ENCODE results near the gene RELN.

The RELN gene

DNA sequence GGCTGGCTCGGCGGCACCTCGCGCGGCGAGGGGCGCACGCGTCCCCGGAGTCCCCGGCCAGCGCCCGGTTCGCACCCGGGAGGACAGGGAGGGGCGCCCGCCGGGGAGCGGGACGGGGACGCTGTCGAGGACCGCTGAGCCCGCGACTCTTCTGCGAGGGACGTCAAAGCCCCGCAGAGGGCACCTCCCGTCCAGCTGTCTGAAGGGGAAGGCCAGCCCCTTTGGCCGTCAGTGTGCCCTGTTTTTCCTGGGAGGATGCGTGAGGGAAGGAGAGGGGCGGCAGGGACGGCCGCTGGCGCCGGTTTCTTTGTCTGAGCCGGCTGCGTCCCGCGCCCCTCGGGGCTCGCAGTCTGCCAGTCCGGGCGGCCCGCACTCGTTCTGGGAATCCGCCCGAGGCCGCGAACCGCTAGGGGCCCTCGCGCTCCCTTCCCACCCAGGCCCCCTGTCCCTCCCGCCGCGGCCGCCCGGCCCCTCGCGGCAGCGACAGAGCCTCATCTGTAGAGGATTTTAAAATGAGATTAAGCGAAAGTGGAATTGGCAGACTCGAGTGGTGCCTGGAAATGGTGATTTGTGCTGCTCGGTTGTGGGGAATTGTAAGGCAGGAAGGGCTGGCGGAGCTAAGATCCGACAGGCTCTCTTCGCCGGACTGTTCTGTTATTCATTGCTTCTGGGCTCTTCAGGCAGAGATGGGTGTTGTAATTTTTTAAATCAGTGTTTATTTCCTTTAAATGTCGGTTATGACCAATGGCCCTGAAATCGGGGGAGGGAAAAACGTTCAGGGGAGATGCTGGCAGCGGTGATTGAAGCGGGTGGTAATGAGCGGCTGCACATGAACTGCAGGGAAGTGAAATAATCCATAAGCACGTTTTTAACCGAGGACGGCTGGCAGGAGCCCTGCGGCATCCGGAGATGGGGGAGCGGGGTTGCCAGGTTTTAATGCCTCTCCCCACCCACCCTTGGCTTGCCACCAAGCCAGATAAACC lies 618 bp upstream of the RELN start:
- DNase-seq (ENCODE audit: low read depth), result no peak

DNA sequence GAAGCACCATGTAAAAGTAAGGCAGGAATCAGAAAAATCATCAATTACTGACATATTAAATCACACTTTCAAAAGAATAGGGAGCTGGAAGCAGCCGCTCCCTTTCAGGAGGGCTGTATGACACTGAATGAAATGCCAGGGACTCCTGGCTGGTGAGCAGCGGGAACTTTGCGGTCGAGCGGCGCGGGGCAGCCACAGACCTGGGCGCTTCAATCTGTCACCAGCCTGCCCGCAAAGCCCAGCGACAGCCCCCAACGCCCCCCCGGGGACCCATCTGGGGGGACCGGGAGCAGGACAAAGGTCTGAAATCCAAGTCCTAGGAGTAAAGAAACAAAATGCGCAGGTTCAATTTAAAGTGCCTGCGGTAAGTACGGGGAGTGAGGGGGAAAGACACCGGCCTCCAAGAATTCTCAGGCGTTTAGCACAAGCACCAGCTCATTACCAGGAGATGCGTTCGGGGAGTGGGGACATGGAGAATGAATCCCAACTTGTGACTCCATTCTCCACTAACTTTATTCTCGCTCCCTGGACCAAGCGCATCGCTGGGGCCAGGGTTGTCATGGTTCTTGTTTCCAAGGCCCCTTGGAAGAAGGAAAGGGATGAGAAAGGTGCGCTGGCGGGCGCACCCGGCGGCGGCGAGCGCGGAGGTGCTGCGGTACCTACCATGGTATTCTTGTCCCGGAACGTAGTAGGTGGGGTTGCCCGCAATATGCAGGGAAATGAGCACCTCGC lies 824 bp downstream of the RELN start:
- no peak for DNase-seq (ENCODE audit: low read depth)

DNA sequence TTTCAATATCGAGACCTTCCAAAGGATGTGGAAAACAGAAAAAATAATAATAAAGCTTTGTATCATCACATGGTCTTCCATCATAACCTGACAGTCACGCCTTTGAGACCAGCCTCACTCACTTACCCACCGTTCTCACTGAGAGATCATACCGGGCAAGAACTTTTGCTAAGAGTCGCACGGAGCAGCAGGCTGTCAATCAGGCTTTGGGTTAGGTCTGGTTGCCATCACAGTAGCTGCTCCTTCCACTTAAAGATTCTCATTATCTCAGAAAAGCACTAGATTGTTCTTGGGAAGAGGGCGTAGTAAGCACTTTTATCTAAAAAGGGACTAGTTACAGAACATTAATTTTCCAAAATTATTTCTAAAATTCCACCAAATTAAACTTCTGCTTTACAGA lies 2.0 kb downstream of the RELN start:
- DNase-seq (ENCODE audit: low read depth), result no peak

DNA sequence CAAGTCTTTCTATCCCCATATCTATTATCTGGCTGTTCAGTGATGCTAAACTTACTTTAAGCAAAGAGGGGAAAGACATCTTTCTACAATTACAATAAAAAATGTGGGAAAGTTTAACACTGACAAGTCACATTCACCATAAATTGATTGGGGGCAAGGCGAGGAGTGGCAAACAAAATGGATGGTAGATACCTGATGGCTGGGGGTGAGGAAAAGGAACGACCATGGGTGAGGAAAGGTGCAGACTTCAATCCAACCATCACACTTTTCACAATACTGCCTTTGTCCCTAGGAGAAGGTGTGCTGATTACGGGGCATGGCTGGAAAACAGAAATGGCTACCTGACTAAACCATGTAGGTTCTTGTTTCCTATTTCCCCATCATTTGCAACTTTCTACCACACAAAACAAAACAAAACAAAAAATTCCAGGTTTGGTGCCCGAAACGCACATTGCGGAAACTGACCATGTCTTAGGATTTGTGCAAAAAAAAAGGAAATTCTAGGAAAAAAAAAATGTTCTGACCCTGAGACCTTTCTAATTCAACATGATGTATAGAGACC lies 3.8 kb downstream of the RELN start:
- no peak for DNase-seq (ENCODE audit: low read depth)

DNA sequence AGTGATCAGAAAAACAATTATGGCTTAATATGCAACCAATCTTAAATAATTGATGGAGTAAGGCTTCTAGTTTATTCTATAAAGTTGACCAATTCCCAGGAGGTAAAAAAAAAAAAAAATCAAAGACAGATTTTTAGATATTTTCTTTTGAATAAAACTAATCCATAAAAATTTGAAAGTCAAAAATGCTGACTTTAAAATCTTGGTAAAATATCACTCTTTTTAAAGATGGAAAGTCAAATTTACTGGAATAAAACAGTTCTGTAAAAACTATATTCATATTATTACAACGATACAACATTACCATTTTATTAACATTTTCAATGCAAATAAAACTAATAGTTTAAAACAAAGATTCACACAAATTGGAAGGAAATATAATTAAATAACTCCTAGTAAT lies 5.4 kb downstream of the RELN start:
- DNase-seq (ENCODE audit: low read depth), result no peak

DNA sequence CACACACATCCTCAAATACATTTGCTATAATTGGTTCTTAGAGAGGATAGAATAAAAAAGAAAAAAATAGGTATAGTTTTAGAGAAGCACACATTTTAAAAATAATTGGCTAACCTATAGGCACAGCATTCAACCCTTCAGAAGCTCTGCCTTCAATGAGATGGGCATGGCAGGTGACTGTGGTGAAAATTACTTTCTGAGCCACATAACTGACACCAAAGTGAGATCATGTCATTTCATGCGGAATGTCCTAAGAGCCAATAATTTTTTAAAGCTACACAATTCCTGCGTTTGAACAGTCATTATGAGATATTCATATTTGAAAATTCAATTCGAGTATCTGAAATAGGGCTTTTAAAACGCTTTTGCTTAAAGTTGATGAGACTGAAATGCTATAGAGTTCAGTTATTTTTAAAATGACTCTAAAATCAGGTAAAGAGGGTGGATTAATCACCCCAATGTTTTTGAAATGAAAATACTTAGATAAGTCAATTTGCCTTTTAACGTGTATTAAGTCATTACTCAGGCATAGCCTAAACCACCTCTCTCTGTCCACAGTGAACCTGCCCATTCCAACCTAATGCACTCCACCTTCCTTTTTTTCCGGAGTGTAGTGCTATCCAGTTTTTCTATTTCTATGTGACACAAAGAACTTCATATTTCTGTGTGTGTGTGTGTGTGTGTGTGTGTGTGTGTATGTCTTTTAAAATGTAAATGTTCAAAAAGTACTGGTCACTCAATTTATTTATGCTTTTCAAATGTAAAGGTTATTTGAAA lies 6.1 kb downstream of the RELN start:
- DNase-seq (ENCODE audit: low read depth), result no peak

DNA sequence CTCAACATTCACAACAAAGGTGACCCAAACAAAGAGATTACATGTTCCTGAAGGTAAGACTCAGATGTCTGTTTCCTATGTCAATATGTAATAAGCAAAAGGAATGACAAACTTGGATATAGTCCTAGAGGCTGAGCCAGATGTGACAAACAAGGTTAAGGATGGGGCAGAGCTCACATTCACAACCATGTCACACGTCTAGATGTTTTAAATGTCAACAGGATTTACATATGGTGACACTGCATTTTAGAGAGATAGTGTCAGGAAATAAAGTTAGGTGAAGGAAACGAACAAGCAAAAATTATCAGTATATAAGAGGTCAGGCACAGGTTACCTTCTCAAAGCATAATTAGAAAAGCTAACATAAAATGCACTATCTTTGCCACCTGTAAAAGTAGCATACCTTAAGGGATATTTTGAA lies 8.4 kb downstream of the RELN start:
- no peak for DNase-seq (ENCODE audit: low read depth)

DNA sequence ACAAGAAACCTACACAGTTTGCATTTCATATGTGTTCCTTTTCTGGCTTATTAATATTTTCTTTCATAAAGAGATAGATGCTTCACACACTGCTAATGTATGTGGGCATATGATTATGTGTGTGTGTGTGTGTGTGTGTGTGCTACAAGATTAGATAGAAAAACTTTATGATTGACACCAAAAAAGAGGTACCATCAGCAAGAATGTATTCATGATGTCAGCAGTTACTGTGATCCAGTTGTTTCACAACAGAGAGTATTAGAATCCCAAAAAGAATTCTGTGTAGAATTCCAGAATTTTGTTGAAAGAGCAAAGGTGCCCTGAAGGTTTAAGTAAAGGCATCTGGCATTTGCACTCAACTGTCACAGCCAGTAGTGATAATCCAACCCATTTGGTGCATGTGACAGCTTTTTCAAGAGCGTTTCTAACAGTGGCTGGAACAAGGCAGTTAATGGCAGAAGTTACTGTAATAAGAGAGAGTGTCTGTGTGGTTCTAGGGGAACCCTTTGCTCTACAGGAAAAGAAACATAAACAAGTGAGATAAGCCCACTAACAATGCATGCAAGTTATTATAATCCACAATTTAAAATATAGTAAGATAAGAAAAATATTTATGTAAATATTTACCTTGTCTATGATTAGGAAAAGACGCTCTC lies 16.6 kb downstream of the RELN start:
- no peak for DNase-seq (ENCODE audit: low read depth)

DNA sequence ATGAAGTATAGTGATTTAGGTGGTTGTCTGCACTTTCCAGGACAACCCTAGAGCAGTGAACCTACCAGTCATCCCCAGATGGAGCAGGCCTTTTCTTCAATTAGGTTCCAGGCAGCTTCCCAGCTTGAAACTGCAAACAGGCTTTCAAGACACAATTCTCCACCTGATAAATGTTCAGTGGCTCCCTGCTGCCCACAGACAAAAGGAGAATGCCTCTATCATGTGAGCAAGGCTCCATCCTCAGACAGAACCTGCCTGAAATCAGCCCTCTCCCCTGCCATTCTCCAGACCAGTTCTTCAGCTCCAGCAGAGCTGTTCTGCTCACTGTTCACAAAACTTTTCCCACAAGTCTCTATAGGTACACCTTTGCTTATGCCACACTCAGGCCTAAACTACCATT lies 22.1 kb downstream of the RELN start:
- no peak for DNase-seq (ENCODE audit: low read depth)

DNA sequence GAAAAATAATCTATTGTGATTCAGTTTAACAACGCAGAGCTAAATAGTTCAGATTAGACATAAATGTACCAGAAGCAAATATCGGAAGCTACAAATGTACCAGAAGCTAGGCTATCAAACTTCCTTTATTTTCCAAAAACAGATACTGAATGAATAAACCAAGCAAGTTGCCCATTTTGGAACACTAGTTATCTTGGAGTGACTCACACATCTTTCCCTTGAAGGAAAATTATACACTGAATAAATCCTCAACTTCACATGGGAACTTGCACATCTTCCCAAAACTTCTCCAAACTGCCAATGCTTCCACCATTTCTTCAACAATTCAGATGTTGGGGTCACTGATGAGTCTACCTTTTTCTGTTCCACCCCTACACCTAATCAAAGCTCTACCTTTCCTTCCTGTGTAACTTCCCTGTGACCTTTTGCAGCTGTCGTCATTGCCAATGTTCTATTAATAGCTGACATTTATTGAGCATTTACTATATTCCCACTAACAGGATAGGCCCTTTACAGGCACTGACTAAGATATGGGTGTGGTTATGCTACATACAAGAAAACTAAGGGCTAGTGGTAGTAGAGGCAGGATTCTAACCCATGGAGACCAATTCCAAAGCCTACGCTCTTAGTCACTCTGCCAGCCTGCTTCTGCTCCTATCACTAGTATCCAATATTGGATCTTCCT lies 22.7 kb downstream of the RELN start:
- no peak for DNase-seq (ENCODE audit: low read depth)

DNA sequence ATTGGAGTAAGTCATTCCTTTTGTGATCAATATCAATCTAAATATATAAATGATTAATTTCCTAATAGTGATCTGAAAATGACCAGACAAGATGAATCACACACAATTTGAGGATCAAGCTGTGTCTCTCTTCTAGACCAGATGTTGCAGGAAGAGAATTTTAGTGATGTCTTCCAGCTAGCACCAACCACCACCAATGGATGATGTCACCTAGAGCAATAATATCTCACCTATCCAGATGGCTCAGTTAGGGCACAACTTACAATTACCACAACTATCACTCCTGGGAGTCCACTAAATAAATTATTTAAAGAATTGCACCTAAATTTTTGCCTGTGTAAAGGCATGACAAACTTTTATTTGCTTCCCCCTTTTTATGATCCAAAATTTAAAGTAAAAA lies 25.2 kb downstream of the RELN start:
- DNase-seq (ENCODE audit: low read depth), result no peak

DNA sequence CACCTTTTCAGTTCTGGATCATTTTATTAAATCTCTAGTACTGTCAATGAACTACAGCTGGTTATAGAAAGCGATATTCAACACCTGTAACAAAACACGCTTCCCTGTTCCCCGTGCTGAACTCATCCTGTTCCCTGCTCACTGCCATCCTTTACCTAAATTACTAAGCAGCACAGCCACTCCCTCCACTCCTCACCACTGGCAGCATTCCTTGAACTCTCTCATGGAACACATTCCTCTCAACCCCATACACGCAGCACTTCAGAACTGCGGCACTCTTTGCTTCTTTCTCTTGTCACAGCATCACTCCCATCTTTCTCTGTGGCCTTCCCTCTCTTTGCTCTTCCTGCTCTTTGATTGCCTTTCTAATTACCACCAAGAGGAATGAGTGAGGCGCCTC lies 27.4 kb downstream of the RELN start:
- DNase-seq (ENCODE audit: low read depth), result no peak

DNA sequence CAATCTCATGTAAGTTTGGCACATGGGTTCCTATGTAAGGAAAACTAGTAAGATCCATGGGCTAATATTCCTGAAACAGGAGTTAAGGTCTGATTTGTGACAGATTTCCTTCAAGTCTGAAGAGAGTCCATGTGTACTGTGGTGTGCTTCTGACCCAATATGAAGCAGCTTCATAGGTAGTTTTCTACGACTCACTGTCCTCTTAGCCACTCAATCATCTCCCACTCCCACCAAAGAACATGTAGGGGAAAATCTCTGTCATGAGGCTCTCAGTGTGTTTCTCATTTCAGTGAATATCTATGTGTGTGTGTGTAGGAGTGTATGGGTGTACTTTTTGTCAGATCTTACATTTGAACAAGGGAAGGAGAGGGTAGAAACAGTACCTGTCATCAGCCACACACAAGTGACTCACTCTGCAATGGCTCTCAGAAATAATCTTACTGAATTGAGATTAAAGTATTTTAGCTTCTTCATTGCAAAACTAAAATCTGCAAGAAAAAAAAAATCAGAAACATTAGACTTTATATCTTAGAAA lies 31.1 kb downstream of the RELN start:
- DNase-seq (ENCODE audit: low read depth), result no peak

DNA sequence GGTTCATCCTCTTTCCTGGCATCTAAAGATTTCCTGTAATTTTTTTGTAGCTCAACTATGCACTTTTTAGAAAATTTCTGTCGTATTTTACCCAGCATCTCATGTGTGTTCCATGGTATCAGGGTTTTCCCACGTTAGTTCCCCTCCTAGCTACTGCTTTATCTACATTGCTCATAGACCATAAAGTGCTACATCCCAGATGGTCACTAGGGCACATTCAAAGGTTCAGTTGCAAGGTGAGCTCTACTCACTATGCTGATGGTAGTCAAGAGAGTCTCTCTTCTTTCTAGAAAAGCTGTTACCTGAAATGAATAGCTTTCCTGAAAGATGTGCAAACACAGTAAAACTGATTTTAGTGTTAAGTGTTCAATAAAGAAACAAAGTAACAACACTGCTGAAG lies 33.5 kb downstream of the RELN start:
- no peak for DNase-seq (ENCODE audit: low read depth)

DNA sequence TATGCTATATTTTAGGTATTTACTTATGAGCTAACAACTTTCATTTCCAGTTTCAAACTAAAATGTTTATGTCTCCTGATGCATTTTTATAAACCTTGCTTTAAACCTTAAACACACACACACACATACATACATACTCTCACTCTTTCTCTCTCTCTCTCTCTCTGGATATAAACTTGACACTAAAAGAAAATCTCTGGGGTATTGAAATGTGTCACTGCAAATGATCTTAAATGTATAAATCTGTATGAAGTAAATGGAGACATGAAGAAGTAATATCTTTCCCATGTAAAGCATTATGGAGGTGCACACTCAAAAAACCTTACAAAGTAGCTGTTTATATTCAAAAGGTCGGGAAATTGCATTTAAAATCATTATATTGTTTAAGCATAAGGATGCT lies 37.0 kb downstream of the RELN start:
- DNase-seq (ENCODE audit: low read depth), result no peak

DNA sequence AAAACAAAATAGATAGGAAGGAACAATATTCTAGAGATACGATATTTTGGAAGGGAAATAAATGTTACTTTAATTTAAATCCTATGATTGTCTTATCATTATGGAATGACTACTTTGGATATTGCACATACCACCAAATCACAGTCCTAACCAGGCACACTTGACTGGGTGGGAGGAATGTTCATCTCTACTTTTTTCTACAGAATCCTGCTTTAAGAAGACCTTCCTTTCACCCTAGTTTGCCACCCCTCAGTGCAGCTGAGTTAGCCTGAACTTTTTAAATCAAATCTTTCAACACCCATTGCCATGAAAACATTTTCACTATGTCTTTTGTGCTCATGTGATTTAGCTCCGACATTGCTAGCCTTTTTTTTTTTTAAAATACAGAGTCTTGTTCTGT lies 38.1 kb downstream of the RELN start:
- no peak for DNase-seq (ENCODE audit: low read depth)

DNA sequence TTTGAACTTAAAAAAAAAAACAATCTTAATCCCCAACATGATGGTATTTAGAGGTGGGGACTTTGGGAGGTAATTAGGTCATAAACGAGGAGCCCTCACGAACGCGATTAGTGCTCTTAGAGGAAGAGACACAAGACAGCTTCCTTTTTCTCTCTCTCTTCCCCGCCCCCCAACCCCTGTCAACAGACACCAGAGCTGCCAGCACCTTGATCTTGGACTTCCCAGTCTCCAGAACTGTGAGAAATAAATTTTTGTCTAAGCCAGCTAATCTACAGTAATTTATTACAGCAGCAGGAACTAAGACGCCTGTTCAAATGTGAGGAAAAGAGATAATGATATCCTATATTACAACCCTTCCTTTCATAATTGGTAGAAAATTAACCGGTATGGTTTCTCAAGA lies 40.1 kb downstream of the RELN start:
- no peak for DNase-seq (ENCODE audit: low read depth)

DNA sequence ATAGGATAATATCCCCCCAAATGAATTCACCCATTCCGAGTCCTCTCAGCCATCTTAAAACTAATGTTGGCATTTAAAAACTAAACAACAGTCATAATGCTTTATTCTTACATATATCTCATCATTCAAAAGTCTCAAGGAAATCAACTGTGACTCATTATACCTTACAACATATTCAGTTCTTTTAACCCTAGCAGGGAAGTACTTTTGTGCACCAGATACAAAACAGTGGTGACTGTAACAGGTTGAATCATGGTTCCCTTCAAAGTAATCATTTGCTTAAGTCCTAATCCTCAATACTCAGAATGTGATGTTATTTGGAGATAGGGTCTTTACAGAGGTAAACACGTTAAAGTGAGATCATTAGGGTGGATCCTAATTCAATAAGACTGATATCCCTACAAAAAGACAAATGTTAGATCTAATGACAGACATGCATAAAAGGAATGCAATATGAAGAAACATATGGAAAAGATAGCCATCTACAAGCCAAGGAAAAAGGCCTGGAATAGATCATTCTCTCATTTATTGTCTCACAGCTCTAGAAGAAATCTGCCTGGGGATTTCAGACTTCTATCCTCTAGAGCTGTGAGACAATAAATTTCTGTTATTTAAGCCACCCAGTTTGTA lies 42.3 kb downstream of the RELN start:
- no peak for DNase-seq (ENCODE audit: low read depth)

DNA sequence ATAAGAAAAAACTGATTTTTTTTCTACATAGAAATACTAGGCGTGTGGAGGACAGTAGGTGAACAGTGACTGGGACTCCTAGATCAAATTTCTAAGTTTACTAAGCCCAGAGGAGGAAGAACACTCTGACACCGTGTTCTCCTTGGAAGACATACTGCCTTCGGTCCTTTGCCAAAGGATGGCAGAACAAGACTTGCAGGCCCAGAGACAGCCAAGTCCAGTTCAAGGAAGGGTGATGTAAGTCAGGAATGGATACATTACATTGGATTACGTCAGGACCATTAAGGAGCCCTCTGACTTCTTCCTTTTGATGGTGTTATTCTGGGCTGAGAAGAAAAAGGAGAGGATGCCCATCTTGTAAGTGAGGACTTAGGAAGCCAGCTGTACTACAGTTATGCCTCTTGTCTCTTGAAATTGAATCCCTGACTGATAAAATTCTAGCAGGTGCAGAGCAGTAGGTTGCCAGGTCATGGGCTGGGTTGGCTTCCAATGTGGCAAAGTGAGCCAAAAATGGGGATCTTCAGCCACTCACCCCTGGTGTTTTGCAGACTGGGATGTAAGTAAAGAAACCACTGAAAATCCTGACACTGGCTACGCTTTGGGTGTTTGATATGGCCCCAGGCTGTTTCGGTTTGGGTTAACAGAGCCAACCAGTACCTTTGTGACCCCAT lies 45.1 kb downstream of the RELN start:
- DNase-seq (ENCODE audit: low read depth), result no peak

DNA sequence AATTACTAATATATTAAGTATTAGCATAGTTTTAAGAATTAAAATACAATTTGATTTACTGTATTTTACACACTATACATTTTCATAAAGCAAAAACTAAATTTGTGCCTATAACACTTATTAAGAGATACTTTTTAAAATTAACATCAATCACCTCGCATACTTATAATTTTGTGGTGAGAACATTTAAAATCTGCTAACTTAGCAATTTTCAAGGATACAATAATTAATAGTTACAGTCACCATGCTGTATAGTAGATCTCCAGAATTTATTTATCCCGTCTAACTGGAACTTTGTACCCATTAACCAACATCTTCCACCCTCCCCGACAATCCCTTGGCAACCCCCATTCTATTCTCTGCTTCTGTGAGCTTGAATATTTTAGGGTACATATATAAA lies 47.5 kb downstream of the RELN start:
- no peak for DNase-seq (ENCODE audit: low read depth)
